ENCODE results near the gene LRRC23.
"Not testable (repeated sequence)": the region's sequence is repeated elsewhere in the genome, so short reads cannot be mapped to it uniquely, and the experiment has no call there.

LRRC23 gene

DNA sequence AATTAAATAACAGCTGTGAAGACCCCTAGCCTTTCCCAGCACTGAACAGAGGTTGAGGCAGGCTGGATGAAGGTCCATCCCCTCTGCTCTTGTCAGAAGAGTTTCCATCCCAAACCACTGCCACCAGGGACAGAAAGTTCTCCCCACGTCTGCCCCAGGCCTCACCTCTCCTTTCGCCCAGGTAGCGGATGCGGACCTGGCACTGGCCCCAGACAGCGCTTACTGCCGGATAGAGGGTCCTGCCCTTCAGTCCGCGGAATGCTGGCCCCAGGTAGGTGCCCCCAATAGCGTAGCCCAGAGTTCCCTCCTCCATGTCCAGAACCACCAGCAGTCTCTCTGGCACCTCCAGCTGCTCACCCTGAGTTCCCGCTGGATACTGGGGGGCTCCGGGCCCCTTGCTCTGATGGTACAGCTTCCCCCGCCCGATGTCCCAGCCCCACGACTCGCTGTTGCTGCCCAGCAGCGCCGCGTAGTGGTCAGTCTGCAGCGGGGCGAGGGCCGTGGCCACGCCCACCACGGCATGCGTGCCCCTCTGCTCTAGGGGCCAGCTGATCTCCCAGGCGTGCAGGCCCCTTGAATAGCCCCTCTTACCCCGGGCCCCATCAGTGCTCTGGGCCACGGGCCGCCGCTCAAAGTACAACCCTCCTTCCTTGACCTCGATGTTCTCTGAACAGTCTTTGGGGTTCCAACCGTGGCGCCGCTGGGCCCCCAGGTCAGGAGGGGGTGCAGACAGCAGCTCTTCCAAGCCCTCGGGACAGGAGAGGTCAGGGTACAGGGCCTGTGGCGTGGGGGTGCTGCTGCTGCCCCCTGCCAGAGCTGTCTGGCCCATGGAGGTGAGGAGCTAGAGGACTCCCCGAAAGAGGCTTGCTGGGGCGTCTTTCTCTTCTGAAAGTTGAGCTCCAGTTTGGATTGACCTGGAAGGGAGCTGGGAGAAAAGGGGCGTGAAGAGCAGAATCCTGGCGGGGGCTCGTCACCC lies 32.3 kb upstream of the LRRC23 start:
- Histone ChIP-seq H3K4me1 (ENCODE audit: control insufficient read depth in 5 of 5, insufficient read depth in 5 of 5, low read length in 5 of 5) (peaks cover 5 to 54% (median 44%) of the 10 kb centered on the region in 5 donors), H3K27me3 (ENCODE audit: control insufficient read depth in 5 of 5, insufficient read depth in 4 of 5, low read length in 5 of 5) (no peaks in the 10 kb centered on the region), H3K36me3 (ENCODE audit: control insufficient read depth in 5 of 5, insufficient read depth in 5 of 5, low read length in 5 of 5) (peaks cover 0 to 23% (median 18%) of the 10 kb centered on the region in 5 donors)

DNA sequence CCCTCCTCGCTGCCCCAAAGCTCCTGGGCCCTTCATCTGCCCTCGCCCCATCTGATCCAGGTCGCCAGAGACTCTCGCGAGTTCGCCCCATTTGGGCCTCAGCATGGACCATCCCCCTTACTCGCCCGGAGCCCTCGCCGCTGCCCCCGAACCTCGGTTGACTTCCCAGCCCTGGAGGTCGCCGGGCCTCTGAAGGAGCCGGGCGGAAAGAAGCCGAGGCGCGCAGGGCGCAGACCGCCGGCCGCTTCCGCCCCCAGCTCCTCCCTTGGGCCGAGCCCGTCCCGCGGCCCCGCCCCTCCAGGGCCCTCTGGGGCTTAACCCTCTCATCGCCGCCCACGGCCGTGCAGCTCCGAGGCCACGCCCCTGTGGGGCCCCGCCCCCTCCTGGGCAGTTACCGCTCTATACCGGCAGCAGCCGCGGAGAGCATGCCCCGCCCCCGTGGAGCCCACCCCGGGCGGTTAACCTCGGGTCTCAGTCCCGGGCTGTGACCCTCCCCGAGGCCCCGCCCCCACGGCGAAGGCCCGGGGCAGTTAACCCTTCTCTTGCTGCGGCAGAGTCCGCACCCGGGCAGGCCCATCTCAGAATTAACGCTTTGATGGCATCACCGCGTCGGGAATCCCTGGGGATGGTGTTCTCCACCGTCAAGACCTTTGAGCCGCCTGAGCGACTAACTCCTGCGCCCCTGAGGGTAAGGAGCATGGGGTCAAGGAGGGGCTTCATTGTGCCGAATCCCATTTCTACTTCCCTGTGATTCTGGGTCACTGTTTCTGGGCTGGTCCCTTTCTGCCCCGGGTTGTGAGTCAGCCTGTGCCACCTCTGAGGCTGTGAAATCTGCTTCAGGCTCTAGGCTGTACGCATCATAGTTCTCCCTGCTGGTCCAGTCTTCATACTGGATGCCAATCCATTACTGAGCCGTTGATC lies 31.3 kb upstream of the LRRC23 start, which contains the start of gene SPSB2:
Gene SPSB2, minus strand, starts transcription at position 210 of the 921 bp plus-strand sequence. CDS start 402 bp downstream, outside the sequence.
- Histone ChIP-seq H3K4me1 (ENCODE audit: control insufficient read depth in 5 of 5, insufficient read depth in 5 of 5, low read length in 5 of 5) (peaks cover 5 to 46% (median 39%) of the 10 kb centered on the region in 5 donors), H3K4me3 (ENCODE audit: low read depth in 1 of 5, low read length in 5 of 5) (peak within 1 kb of the TSS; percentile 83 to 96 (median 88)), H3K27ac (ENCODE audit: low read depth, low read length) (peak within 1 kb of the TSS; percentile 86), H3K9me3 (ENCODE audit: control insufficient read depth in 5 of 5, low read length in 5 of 5) (no peaks in the 10 kb centered on the region), H3K36me3 (ENCODE audit: control insufficient read depth in 5 of 5, insufficient read depth in 5 of 5, low read length in 5 of 5) (peaks cover 0 to 23% (median 18%) of the 10 kb centered on the region in 5 donors), H3K27me3 (ENCODE audit: control insufficient read depth in 5 of 5, insufficient read depth in 4 of 5, low read length in 5 of 5) (no peaks in the 10 kb centered on the region), H3K9ac (ENCODE audit: low read length in 5 of 5) (peak within 1 kb of the TSS; percentile 6 to 92 (median 89))

More for the DNA sequence above, 32.3 kb upstream of the LRRC23 start:
- Histone ChIP-seq H3K9me3 (ENCODE audit: control insufficient read depth in 5 of 5, low read length in 5 of 5) (no peaks in the 10 kb centered on the region), H3K27ac (ENCODE audit: low read depth, low read length) (peak overlapping the region; percentile 86), H3K9ac (ENCODE audit: low read length in 5 of 5) (peak overlapping the region; percentile 6 to 92 (median 89)), H3K4me3 (ENCODE audit: low read depth in 1 of 5, low read length in 5 of 5) (peak overlapping the region; percentile 83 to 96 (median 87))

DNA sequence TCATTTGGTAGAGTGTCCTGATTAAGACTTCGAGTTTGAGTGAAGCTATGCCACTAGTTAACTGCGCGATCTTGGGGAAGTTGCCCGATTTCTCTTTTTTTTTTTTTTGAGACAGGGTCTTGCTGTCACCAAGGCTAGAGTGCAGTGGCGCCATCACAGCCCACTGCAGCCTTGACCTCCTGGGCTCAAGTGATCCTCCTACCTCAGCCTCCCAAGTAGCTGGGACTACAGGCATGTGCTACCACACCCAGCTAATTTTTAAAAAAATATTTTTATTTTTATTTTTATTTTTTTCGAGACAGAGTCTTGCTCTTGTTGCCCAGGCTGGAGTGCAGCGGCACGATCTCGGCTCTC lies 30.6 kb upstream of the LRRC23 start:
- not testable (repeated sequence) for H3K9me3 ChIP-seq (ENCODE audit: control insufficient read depth in 5 of 5, low read length in 5 of 5); H3K27me3 ChIP-seq (ENCODE audit: control insufficient read depth in 5 of 5, insufficient read depth in 4 of 5, low read length in 5 of 5)
- Histone ChIP-seq H3K4me1 (ENCODE audit: control insufficient read depth in 5 of 5, insufficient read depth in 5 of 5, low read length in 5 of 5) (peaks cover 5 to 40% (median 32%) of the 10 kb centered on the region in 5 donors), H3K36me3 (ENCODE audit: control insufficient read depth in 5 of 5, insufficient read depth in 5 of 5, low read length in 5 of 5) (peaks cover 0 to 23% (median 18%) of the 10 kb centered on the region in 5 donors), H3K9ac (ENCODE audit: low read length in 5 of 5) (peak overlapping the region in 4 of 5 donors; percentile 62 to 92 (median 81)), H3K27ac (ENCODE audit: low read depth, low read length) (peak overlapping the region; percentile 86), H3K4me3 (ENCODE audit: low read depth in 1 of 5, low read length in 5 of 5) (peak overlapping the region in 4 of 5 donors; percentile 83 to 96 (median 87))

DNA sequence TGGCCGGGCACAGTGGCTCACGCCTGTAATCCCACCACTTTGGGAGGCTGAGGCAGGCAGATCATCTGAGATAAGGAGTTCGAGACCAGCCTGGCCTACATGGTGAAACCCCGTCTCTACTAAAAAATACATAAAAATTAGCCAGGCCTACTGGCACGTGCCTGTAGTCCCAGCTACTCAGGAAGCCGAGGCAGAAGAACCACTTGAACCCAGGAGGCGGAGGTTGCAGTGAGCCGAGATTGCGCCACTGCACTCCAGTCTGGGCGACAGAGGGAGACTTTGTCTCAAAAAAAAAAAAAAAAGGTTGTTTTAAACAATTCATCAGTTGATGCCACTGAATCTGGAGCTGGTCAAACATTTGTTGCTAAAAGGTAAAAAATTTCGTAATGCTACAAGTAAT lies 24.8 kb upstream of the LRRC23 start:
- not testable (repeated sequence) for H3K9ac ChIP-seq (ENCODE audit: low read length in 5 of 5); H3K4me1 ChIP-seq (ENCODE audit: control insufficient read depth in 5 of 5, insufficient read depth in 5 of 5, low read length in 5 of 5); H3K9me3 ChIP-seq (ENCODE audit: control insufficient read depth in 5 of 5, low read length in 5 of 5); H3K27me3 ChIP-seq (ENCODE audit: control insufficient read depth in 5 of 5, insufficient read depth in 4 of 5, low read length in 5 of 5); H3K27ac ChIP-seq (ENCODE audit: low read depth, low read length); H3K4me3 ChIP-seq (ENCODE audit: low read depth in 1 of 5, low read length in 5 of 5)
- peaks cover 0 to 14% (median 7%) of the 10 kb centered on the region in 5 donors for H3K36me3 ChIP-seq (ENCODE audit: control insufficient read depth in 5 of 5, insufficient read depth in 5 of 5, low read length in 5 of 5)

DNA sequence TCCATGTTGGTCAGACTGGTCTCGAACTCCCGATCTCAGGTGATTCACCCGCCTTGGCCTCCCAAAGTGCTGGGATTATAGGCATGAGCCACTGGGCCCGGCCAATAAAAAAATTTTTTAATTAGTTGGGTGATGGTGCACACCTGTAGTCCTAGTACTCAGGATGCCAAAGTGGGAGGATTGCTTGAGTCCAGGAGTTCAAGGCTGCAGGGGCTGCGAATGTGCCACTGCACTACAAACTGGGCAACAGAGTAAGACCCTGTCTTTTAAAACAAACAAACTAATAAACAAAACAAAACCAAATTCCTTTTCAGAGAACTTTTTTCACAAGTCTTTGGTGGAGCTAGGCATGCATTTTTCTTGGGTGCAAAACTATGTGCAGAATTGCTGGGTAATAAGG lies 21.4 kb upstream of the LRRC23 start:
- H3K4me1 ChIP-seq (ENCODE audit: control insufficient read depth in 5 of 5, insufficient read depth in 5 of 5, low read length in 5 of 5) = no peaks in the 10 kb centered on the region
- H3K36me3 ChIP-seq (ENCODE audit: control insufficient read depth in 5 of 5, insufficient read depth in 5 of 5, low read length in 5 of 5) = peaks cover 0 to 18% (median 7%) of the 10 kb centered on the region in 5 donors

DNA sequence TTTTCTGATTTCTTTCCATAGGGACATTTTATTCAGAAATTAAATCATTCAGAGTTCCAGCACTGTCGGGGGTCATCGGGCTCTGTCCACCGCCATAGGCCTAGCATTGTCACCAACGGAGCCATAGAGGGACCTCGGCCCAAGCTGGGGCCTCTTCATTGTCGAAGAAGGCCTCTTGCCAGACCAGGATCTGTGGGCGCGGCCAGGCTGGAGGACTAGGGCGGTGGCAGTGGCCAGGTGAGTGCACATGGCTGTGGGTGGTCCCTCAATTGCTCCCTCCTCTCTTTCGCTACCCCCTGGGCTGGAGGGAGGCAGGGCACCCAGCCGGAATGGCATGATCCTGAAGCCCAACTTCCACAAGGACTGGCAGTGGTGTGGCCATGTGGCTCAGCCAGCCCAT lies 20.9 kb upstream of the LRRC23 start:
- peaks cover 0 to 18% (median 7%) of the 10 kb centered on the region in 5 donors for H3K36me3 ChIP-seq (ENCODE audit: control insufficient read depth in 5 of 5, insufficient read depth in 5 of 5, low read length in 5 of 5)

More for the DNA sequence above, 21.4 kb upstream of the LRRC23 start:
- Histone ChIP-seq H3K4me3 (ENCODE audit: low read depth in 1 of 5, low read length in 5 of 5) (no peak overlapping the region), H3K9ac (ENCODE audit: low read length in 5 of 5) (no peak overlapping the region), H3K27me3 (ENCODE audit: control insufficient read depth in 5 of 5, insufficient read depth in 4 of 5, low read length in 5 of 5) (no peaks in the 10 kb centered on the region), H3K27ac (ENCODE audit: low read depth, low read length) (no peak overlapping the region), H3K9me3 (ENCODE audit: control insufficient read depth in 5 of 5, low read length in 5 of 5) (no peaks in the 10 kb centered on the region)

DNA sequence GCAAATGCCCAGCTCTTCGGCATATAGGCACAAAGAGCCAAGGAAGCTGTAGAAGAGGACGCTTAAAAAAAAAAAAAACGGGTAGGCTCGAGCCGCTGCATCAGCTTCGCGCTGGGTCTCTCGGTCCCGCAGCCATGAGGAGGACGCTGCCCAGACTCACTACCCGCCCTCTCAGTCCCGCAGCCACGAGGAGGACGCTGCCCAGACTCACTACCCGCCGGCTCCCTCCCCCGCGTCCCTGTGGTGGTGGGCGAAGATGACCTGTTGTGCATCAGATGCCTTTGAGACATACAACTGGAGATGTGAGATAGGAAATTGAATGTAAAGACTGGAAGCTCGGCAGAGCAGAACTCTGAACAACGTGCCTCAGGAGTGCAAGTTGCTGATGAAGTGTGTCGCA lies 20.1 kb upstream of the LRRC23 start:
- Histone ChIP-seq H3K9me3 (ENCODE audit: control insufficient read depth in 5 of 5, low read length in 5 of 5) (no peaks in the 10 kb centered on the region), H3K27ac (ENCODE audit: low read depth, low read length) (no peak overlapping the region), H3K4me1 (ENCODE audit: control insufficient read depth in 5 of 5, insufficient read depth in 5 of 5, low read length in 5 of 5) (no peaks in the 10 kb centered on the region), H3K27me3 (ENCODE audit: control insufficient read depth in 5 of 5, insufficient read depth in 4 of 5, low read length in 5 of 5) (no peaks in the 10 kb centered on the region), H3K4me3 (ENCODE audit: low read depth in 1 of 5, low read length in 5 of 5) (no peak overlapping the region), H3K36me3 (ENCODE audit: control insufficient read depth in 5 of 5, insufficient read depth in 5 of 5, low read length in 5 of 5) (peaks cover 0 to 18% (median 7%) of the 10 kb centered on the region in 5 donors), H3K9ac (ENCODE audit: low read length in 5 of 5) (no peak overlapping the region)

More for the DNA sequence above, 20.9 kb upstream of the LRRC23 start:
- no peak overlapping the region for H3K27ac ChIP-seq (ENCODE audit: low read depth, low read length)
- no peaks in the 10 kb centered on the region for H3K4me1 ChIP-seq (ENCODE audit: control insufficient read depth in 5 of 5, insufficient read depth in 5 of 5, low read length in 5 of 5)
- no peaks in the 10 kb centered on the region for H3K27me3 ChIP-seq (ENCODE audit: control insufficient read depth in 5 of 5, insufficient read depth in 4 of 5, low read length in 5 of 5)
- H3K4me3 ChIP-seq (ENCODE audit: low read depth in 1 of 5, low read length in 5 of 5) = no peak overlapping the region
- peak overlapping the region in 1 of 5 donors; percentile 13 for H3K9ac ChIP-seq (ENCODE audit: low read length in 5 of 5)
- no peaks in the 10 kb centered on the region for H3K9me3 ChIP-seq (ENCODE audit: control insufficient read depth in 5 of 5, low read length in 5 of 5)

DNA sequence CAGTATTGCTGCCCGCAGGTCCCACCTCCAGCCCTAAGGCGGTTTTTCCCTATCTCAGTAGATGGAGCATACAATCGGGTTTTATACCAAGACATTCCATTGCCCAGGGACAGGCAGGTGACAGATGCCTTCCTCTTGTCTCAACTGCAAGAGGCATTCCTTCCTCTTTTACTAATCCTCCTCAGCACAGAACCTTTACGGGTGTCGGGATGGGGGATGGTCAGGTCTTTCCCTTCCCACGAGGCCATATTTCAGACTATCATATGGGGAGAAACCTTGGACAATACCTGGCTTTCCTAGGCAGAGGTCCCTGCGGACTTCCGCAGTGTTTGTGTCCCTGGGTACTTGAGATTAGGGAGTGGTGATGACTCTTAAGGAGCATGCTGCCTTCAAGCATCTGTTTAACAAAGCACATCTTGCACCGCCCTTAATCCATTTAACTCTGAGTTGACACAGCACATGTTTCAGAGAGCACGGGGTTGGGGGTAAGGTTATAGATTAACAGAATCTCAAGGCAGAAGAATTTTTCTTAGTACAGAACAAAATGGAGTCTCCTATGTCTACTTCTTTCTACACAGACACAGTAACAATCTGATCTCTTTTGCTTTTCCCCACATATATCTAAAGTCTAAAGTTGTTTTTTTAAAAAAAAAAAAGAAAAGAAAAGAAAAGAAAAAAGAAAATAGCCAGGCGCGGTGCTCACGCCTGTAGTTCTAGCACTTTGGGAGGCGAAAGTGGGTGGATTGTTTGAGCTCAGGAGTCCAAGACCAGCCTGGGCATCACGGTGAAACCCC lies 18.2 kb upstream of the LRRC23 start:
- not testable (repeated sequence) for H3K27me3 ChIP-seq (ENCODE audit: control insufficient read depth in 5 of 5, insufficient read depth in 4 of 5, low read length in 5 of 5); H3K4me1 ChIP-seq (ENCODE audit: control insufficient read depth in 5 of 5, insufficient read depth in 5 of 5, low read length in 5 of 5); H3K9me3 ChIP-seq (ENCODE audit: control insufficient read depth in 5 of 5, low read length in 5 of 5); H3K9ac ChIP-seq (ENCODE audit: low read length in 5 of 5); H3K27ac ChIP-seq (ENCODE audit: low read depth, low read length); H3K4me3 ChIP-seq (ENCODE audit: low read depth in 1 of 5, low read length in 5 of 5)
- peaks cover 0 to 18% (median 7%) of the 10 kb centered on the region in 5 donors for H3K36me3 ChIP-seq (ENCODE audit: control insufficient read depth in 5 of 5, insufficient read depth in 5 of 5, low read length in 5 of 5)

DNA sequence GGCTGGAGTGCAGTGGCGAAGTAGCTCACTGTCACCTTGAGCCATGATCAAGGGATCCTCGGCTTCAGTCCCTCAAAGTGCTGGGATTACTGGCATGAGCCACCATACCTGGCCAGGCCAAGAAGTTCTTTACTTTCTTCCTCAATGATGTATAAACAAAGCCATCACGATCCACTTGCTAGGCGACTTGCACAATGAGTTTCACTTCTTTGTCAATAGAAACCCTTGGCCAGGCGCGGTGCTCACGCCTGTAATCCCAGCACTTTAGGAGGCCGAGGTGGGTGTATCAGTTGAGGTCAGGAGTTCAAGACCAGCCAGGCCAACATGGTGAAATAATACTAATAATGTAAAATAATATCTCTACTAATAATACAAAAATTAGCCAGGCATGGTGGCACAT lies 17.2 kb upstream of the LRRC23 start:
- Histone ChIP-seq H3K9ac (ENCODE audit: low read length in 5 of 5) (no peak overlapping the region), H3K27me3 (ENCODE audit: control insufficient read depth in 5 of 5, insufficient read depth in 4 of 5, low read length in 5 of 5) (no peaks in the 10 kb centered on the region), H3K36me3 (ENCODE audit: control insufficient read depth in 5 of 5, insufficient read depth in 5 of 5, low read length in 5 of 5) (peaks cover 0 to 18% (median 7%) of the 10 kb centered on the region in 5 donors), H3K4me1 (ENCODE audit: control insufficient read depth in 5 of 5, insufficient read depth in 5 of 5, low read length in 5 of 5) (peaks cover 0 to 13% (median 11%) of the 10 kb centered on the region in 5 donors), H3K9me3 (ENCODE audit: control insufficient read depth in 5 of 5, low read length in 5 of 5) (no peaks in the 10 kb centered on the region), H3K4me3 (ENCODE audit: low read depth in 1 of 5, low read length in 5 of 5) (no peak overlapping the region), H3K27ac (ENCODE audit: low read depth, low read length) (no peak overlapping the region)

All from subcutaneous abdominal adipose tissue (tissue), 5 donors.